Left lobe of liver (tissue), 2 donors: ENCODE data around the gene POC1A. TPM values are rescaled to one million over a fixed set of nuclear protein-coding genes. Genes with fewer than 3 reads are reported as not detected.
"Not testable (repeated sequence)": the region's sequence is repeated elsewhere in the genome, so short reads cannot be mapped to it uniquely, and the experiment has no call there.

Experiments used
- ATAC-seq: fragments of 200-7000 bp; cut with Tn5 transposase; one replicate; pipeline ENCODE4 v1.9.1; 2020; ENCODE audit warnings: mild to moderate bottlenecking, moderate library complexity
- DNase-seq: peaks from one replicate; pipeline ENCODE4 v3.0.0-alpha.2; 2020; ENCODE audit warnings: low spot score
- total RNA-seq: library from RNA; stranded (reverse); gene quantifications from one replicate; pipeline ENCODE4 v1.2.1, GENCODE V29; 2021
- donor health status: DM: no; HTN: no; CAD: no; lungs with moderate emphysema.
- donor health status: DM: no; HTN: yes; CAD: no.

Gene POC1A
- total RNA-seq, 1 donor from 2014 or later, result 2.1 TPM

GRCh38 chr3:52036222-52036694 is 118.0 kb downstream of the POC1A start:
- DNase-seq, result no peak
- no peak for ATAC-seq

GRCh38 chr3:52034651-52035050 is 119.6 kb downstream of the POC1A start:
- no peak for DNase-seq
- ATAC-seq, result no peak

GRCh38 chr3:52034212-52034611 is 120.0 kb downstream of the POC1A start:
- ATAC-seq, result no peak

GRCh38 chr3:52033748-52034147 is 120.5 kb downstream of the POC1A start:
- peak; percentile 57 for ATAC-seq
- not testable (repeated sequence) for DNase-seq

More at GRCh38 chr3:52034212-52034611, 120.0 kb downstream of the POC1A start:
- DNase-seq, result no peak

GRCh38 chr3:52032702-52033408 is 121.4 kb downstream of the POC1A start:
- DNase-seq (no peak), ATAC-seq (no peak)

GRCh38 chr3:52031896-52032295 is 122.3 kb downstream of the POC1A start:
- no peak for DNase-seq
- no peak for ATAC-seq

GRCh38 chr3:52030714-52031310 is 123.4 kb downstream of the POC1A start:
- ATAC-seq (no peak), DNase-seq (no peak)

- no peak for DNase-seq
- ATAC-seq, result no peak
Measured at GRCh38 chr3:52029535-52029934, 124.7 kb downstream of the POC1A start.

GRCh38 chr3:52029053-52029452 is 125.2 kb downstream of the POC1A start:
- ATAC-seq (no peak), DNase-seq (no peak)

GRCh38 chr3:52028572-52028971 is 125.7 kb downstream of the POC1A start:
- ATAC-seq (no peak), DNase-seq (no peak)

- DNase-seq (no peak), ATAC-seq (no peak)
Measured at GRCh38 chr3:52026041-52026440, 128.2 kb downstream of the POC1A start.

- DNase-seq, result no peak
- no peak for ATAC-seq
Measured at GRCh38 chr3:52025453-52025852, 128.8 kb downstream of the POC1A start.

Other genes starting within 250 kb of the POC1A start
- 7.6 TPM for gene RRP9, start 212.5 kb downstream of the POC1A start, total RNA-seq
- gene PARP3, start 212.1 kb downstream of the POC1A start, total RNA-seq, result 23.7 TPM
- not detected for gene GPR62, start 199.0 kb downstream of the POC1A start, total RNA-seq
- 7.4 TPM for gene PCBP4, start 187.0 kb downstream of the POC1A start, total RNA-seq
- gene ABHD14B, start 180.4 kb downstream of the POC1A start, total RNA-seq, result 113 TPM
- gene ABHD14A, start 179.4 kb downstream of the POC1A start, total RNA-seq, result 13.8 TPM
- 301 TPM for gene ACY1, start 170.9 kb downstream of the POC1A start, total RNA-seq
- gene RPL29, start 158.5 kb downstream of the POC1A start, total RNA-seq, result 392 TPM
- gene DUSP7, start 97.9 kb downstream of the POC1A start, total RNA-seq, result 4.3 TPM
- 187 TPM for gene ALAS1, start 43.7 kb upstream of the POC1A start, total RNA-seq
- gene TLR9, start 71.2 kb upstream of the POC1A start, total RNA-seq, result not detected
- gene TWF2, start 84.7 kb upstream of the POC1A start, total RNA-seq, result 16.8 TPM
- gene PPM1M, start 91.3 kb upstream of the POC1A start, total RNA-seq, result 4.2 TPM
- gene WDR82, start 124.2 kb upstream of the POC1A start, total RNA-seq, result 18.6 TPM
- gene GLYCTK, start 133.4 kb upstream of the POC1A start, total RNA-seq, result 396 TPM
- gene DNAH1, start 161.9 kb upstream of the POC1A start, total RNA-seq, result 9.6 TPM